ENCODE results near the gene NRSN2.

DNA sequence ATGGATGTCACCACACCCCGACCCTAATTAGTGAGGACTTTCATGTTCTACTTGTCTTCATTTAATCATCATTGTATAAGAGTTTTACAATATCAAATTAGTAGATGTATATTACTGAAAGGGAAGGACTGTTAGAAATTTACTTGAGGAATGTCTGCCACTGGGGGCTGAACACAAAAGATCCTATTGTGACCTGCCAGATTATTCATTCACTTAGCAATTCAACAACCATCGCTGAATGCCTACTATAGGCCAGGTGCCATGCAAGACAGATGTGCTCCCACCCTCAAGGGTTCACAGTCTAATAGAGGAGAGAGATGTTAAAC is 53.2 kb downstream of the NRSN2 start:
- no peak for TF ChIP-seq POLR2A (IDR thresholded peaks at IDR 0.05)
- TF ChIP-seq, protein P1, sequence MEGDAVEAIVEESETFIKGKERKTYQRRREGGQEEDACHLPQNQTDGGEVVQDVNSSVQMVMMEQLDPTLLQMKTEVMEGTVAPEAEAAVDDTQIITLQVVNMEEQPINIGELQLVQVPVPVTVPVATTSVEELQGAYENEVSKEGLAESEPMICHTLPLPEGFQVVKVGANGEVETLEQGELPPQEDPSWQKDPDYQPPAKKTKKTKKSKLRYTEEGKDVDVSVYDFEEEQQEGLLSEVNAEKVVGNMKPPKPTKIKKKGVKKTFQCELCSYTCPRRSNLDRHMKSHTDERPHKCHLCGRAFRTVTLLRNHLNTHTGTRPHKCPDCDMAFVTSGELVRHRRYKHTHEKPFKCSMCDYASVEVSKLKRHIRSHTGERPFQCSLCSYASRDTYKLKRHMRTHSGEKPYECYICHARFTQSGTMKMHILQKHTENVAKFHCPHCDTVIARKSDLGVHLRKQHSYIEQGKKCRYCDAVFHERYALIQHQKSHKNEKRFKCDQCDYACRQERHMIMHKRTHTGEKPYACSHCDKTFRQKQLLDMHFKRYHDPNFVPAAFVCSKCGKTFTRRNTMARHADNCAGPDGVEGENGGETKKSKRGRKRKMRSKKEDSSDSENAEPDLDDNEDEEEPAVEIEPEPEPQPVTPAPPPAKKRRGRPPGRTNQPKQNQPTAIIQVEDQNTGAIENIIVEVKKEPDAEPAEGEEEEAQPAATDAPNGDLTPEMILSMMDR (IDR thresholded peaks at IDR 0.05) = no peak
